ENCODE results near the gene MOB3C.

DNA sequence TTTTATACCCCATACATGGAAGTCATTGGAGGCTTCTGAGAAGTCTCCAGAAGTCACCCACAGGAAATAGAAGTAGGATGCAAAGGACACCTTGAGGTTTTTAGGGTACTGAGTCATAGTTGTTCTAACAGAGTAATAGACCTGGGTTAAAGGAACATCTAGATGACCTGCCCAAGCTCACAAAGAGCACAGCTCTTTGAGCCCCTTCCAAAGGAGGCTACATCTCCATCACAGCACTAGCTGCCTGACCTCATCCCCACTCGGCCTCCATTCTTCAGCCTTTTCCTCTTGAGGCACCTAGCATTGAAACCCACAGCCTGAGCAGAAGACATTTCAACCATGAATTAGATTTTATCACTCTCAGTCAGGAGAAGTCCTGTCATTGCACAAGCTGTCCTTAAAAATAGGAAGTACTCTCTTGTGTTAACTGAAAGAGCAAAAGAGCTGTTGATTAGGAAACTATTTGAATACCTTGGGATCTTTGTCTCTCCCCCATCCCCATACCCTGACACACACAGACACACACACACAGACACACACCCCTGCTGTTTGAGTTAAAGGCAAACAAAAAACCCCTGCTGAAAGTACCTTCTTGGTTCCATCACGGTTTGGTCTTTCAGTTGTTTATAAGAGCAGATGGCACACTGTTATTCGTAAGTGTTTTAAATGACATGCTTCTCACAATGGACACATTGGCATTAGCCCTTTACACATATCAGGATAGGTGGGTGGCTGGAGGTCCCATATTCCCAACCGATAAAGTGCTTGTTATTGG lies 34.7 kb downstream of the MOB3C start:
- no peak for TF ChIP-seq POLR2A (IDR thresholded peaks at IDR 0.05)
- TF ChIP-seq, protein P1, sequence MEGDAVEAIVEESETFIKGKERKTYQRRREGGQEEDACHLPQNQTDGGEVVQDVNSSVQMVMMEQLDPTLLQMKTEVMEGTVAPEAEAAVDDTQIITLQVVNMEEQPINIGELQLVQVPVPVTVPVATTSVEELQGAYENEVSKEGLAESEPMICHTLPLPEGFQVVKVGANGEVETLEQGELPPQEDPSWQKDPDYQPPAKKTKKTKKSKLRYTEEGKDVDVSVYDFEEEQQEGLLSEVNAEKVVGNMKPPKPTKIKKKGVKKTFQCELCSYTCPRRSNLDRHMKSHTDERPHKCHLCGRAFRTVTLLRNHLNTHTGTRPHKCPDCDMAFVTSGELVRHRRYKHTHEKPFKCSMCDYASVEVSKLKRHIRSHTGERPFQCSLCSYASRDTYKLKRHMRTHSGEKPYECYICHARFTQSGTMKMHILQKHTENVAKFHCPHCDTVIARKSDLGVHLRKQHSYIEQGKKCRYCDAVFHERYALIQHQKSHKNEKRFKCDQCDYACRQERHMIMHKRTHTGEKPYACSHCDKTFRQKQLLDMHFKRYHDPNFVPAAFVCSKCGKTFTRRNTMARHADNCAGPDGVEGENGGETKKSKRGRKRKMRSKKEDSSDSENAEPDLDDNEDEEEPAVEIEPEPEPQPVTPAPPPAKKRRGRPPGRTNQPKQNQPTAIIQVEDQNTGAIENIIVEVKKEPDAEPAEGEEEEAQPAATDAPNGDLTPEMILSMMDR (IDR thresholded peaks at IDR 0.05): no peak
